DMS53 treated with DMSO at 0.1 percent for 48 hours (cell line): ENCODE data around the gene AKAP8L.
"Not testable (repeated sequence)": the region's sequence is repeated elsewhere in the genome, so short reads cannot be mapped to it uniquely, and the experiment has no call there.

ENCODE experiments used
- DNase-seq: peaks from one replicate; lab custom pipeline; 2025; ENCODE audit not compliant: unreplicated experiment; lab: John Stamatoyannopoulos, UW

The AKAP8L gene

DNA sequence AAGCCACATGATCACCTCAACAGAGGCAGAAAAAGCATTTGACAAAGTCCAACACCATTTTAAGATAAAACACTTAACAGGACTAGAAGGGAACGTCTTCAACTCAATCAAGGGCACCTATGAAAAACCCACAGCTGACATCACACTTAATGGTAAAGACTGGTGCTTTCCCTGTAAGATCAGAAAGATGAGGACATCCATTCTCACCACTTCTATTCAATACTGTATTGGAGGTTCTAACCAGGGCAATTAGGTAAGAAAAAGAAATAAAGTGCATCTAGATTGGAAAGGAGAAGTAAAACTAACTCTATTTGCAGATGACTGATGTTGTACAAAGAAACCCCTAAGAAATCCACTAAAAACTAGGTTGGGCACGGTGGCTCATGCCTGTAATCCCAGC, 28.0 kb downstream of the AKAP8L start:
- no peak for DNase-seq

DNA sequence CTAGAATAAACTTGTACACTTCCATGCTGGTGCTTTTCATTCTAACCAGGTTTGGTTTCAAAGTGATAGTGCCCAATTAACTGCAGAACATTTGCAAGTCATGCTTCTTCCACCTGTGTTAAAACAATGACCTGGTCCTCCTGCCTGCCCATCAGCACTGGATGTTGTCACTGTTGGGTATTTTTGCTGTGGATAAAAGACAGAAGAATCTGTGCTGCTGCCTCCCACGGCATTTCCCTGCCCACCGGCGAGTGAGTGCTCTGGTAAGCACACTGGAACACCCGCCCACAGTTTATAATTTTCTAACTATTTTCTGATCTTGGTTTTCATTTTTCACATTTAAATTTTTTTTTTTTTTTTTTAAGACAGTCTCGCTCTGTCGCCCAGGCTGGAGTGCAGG, 36.9 kb downstream of the AKAP8L start:
- DNase-seq: no peak

DNA sequence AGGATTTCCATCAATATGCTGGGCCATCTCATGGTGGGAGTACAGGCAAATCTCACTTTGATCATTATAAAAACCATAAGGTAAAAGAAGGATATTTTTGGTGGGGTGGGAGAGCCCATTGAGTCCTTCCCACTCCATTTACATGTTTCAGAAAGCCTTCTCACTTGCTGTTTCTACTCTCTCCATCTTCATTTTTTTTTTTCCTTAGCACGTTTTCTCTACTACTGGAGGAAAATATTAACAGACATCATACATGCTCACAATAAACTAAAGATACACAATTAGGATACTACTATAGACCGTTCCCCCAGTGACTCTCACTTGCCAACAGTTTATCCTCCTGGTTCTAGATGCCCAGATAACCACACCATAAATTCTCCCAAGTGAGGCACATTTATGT, 37.4 kb downstream of the AKAP8L start:
- DNase-seq: no peak

DNA sequence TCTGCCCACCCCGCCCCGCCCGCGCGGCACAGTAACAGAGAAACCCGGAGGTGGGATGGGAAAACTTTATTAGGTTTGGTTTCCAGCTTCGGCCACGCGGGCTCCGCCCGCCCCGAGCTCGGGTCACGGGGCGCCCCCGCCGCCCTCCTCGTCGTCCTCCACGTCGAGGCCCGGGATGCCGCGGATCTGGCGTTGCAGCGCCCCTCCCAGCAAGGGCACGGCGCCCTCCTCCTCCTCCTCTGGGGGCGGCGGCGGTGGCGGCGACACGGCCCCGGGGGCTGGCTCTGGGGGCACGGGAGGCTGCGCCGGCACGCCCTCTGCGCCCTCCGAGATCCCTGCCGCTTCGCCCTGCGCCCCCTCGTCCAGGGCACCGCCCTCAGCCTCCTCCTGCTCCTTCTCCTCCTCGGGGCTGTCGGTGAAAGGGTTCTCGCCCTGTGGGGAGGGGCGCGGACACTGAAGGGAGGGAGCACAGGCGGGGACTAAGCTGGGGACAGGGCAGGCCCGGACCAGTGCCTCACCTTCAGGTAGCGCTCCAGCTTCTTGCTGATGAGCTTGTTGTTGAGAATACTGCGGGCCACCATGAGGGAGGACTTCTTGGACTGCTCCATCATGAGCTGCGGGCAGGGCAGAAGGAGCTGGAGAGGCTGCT, 38.7 kb downstream of the AKAP8L start:
- peak; percentile 40 for DNase-seq

DNA sequence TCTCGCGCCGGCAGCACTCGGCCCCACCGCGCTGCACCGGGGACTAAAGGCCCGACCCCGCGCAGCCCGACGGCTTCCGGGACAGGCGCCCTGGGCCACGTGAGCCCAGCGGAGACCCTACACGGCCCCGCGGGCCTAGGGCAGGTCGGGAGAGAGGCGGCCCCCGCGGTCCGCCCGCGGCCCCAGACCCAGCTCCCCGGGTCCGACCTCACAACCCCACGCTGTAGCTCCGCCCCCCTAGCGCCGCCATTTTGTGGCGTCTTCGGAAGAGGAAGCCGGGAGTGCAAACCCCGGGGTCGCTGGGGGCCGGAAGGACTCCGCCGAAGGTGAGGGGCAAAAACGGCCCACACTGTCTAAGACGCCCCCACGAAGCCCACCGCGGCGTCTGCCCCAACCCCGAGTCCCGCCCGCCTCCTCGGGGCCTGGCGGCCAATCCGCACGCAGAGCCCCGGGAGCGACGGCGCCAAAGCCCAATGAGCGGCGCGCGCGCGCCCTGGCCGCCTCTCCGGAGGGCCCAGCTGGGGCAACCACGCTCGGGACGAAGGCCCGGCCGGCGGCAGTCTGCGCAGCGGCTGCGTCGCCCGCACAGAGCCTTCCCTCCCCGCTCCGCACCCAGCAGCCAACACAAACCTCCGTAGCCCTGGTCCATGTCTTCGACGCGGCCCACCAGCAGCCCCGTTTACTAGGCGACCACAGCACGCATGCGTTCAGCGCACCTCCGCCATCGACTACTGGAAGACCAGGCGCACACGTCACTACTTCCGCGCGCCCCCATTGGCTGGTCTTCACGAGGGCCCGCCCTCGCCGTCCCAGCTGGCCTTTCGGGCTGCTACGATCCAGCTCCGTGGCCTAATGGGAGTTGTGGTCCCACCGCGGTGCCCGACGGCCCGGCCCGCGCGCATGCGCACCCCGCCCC, 39.4 kb downstream of the AKAP8L start, which contains the start of gene AKAP8:
TSS of gene AKAP8 (minus strand) at position 705 of the 916 bp plus-strand sequence. CDS start at position 649, 56 bp downstream.
- DNase-seq: peak; percentile 85

DNA sequence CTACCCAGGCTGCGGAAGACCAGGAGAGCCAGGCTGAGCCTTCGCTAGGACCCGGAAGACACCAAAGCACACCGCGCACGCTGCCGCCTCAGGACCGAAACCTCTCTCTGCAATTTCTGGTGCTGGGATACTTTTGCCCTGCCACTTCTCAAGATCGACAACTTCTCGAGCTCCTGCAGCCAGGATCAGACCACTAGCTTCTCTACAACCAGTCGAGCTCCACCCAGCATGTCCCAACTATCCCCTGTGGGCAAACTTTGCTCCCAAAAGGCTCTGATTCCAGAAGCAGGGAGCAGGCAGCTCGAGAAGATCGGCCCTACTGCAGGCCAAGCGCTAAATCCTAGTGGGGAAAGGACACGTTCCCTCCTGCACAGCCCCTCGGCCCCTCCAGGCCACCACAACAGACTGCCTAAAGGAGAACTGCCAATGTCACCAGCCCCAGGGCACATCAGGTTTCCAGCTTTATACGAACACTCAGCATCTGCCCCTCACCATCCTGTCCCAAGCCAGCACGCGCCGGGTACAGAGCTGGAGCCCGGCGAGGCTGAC, 40.2 kb downstream of the AKAP8L start:
- peak; percentile 44 for DNase-seq

DNA sequence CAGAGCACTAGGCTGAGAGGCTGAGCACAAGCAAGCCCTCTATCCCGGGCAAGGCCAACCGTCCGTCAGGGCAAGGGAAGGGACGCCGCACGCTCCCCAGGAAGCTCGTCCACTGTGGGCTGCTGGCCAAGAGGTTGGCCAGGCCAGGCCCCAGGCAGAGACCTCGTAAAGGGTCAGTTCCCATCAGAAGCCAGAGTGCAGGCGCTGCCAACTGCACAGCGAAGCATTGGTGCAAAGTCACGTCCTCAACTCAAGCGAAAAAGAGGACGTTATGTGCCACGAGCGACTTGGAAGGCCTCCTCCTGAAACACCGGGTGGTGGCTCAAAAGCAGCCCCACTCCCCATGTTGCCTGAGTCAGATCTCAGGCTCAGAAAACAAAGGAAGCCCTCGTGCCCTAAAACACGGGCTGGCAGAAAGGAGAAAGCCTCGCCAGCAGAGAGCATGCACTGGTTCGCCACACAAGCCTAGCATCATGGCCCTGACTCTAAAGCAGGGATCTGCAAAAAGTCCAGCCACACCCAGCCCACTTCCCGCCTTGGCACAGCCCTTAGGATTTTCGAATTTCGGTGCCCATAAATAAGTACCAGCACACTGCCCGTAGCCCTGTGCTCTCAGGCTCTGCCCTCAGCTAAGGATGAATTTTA, 43.9 kb downstream of the AKAP8L start:
- DNase-seq: no peak

DNA sequence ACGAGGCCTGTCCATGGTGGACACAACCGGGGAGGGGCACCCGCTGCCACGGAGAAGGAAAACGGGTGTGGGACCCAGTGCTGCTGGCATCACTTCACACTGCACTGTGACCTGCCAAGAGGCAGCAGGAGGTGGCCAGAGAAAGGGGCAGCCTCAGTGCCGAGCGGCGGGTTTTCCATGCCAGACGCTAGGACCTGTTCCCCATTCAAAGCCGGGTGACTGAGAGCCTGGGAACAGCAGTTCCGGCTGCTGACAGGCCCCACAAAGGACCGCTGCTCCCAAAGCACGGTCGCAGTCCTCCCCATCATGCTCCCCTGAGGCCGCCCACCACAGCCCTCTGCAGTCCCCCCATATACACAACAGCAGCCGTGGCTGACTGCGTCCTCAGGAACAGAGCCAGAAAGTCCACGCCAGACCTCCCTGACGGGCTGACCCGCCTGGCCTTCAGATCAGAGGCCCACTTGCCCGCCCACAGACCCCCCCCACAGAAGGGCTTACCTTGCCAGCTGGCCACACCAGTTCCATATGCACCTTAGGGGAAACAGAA, 44.6 kb downstream of the AKAP8L start:
- no peak for DNase-seq

DNA sequence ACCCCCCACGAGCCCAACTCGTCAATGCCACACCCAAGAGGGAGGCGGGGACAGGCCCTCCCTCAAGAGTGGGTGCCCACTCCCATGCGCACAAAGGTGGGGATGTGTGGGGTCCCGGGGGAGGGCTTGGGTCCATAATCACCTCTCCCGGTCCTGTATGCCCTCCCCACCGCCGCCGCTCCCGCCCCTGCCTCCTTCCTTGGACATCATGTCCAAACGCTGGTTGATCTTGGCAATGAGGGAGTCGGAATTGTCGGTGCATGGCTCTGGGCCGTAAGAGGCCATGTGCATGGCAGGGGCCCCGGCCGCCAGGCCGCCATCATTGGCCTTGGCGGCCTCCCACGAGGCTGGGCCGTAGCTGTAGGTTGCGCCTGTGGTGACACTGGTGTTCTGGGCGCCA, 45.1 kb downstream of the AKAP8L start:
- no peak for DNase-seq

DNA sequence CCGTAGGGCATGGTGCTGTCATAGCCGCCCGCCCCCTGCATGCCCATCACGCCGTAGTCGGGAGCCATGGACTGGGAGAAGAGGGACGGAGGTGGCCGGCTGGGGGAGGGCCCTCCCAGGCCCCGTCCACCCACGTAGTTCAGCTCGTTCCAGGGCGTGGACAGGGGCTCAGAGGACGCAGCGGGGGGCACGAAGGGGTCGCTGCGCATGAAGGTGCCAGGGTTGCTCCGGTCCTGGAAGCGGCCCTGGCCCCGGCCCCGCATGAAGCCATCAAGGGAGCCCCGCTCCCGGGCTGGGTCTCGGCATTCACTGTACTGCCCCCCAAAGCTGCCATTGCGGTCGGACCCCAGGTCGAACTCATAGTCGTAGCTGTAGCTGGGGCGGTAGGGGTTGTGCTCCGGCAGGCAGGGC, 45.9 kb downstream of the AKAP8L start:
- no peak for DNase-seq

DNA sequence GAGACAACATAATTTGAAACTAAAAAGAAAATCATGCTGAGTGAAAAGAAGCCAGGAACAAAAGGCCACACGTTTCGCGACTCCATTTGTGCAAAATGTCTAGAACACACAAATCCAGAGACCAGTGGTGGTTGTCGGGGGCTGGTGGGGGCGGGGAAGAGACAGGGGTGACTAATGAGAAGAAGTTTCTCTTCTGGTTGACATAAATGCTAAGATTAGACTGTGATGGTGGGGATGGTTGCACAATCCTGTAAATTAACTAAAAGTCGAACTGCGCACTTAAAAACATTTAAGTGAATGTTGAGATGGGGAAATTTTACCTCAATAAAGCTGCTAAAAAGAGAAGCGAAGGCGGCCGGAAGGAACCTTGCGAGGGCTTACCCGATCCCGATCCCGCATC, 46.3 kb downstream of the AKAP8L start:
- DNase-seq: no peak

DNA sequence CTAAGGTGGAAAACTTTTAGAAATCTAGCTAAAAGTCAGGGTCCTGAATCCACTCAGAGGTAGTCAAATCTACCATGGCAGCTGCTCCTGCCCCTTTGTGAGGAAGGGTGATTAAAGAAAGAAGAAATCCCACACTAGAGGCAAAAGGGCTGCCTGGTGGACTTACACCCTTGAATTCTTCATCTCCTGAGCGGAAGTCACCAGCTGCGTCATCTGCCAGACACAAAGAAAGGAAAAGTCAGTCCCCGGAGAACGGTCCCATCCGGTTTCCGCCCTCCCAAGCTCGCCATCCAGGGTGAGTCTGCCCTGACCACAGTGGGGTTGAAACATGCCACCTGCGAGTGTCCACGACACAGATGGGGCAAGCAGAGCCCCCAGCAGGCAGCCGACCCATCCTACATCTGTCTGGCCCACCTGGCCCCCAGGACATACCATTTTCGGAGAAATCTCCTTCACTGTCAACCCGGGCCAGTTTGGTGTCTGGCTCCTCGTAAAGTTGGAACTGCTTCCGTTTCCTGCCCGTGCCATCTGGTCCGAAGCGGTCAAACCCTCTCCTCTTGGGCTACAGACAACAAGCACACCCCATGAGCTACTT, 46.9 kb downstream of the AKAP8L start:
- no peak for DNase-seq

DNA sequence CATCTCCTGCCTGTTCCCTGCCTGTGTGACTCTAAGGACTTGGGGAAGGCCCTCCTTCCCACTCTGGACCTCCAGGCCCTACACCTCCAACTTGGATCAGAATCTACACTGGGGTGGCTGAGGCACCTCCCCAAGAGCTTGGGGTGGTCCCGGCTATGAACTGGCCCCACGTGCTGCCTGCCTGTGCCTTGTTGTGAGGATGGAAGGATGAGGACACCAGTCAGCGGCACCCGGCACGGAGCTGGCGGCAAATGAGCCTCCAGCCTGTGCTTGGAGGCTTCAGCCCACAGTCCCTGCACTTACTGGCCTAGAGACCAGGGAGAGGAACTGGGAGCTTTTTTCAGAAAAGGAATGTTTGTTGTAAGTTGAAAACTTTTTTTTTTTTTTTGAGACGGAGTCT, 47.7 kb downstream of the AKAP8L start:
- DNase-seq: no peak

DNA sequence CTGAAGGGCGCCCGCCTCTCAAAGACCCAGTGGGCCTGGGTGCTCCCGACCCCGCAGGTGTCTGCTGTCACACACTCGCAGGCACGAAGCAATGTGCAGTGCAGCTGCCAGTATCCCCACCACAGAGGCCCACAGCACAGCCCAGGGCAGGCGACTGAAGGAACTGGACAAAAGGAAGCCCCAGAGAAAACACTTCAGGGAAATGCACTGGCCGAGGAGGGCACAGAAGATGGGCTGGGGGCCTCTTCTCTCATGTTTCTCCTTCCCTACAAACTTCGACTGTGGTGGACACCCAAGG, 49.2 kb downstream of the AKAP8L start:
- DNase-seq: no peak

DNA sequence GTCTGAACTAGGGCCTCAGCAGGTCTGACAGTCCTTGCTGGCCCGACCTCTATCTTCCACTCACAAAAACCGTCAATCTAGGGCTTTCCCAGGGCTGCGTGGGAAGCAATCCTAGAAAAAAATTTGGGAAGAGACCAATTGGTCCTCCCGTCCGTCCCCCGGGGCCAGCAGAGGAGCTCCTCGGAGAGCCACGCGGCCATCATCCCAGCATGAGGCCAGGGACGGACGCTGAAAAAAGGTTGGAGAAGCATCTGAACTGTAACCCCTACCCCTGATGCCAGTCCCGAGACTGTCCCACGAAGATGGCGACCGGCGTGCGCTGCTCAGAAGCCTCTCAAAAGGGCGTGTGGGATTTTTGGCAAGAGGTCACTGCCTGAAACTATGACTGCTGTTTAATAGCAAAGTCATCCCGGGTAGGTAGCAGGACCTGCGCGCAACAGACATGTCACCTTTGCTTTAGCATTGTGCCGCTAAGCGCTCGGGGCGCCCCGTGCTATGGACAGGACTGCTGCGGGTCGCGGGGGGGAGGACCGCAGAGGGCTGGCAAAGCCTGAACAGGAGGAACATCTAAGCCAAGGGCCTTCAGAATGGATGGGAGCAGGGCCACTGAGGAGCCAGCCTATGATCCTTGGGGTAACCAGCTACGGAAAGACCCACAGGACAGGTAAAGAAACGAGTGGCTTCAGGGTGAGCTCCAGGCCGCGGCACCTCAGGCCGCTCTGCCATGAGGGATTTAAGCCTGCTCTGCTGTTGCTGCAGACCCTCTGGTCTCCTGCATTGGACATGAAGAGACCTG, 49.8 kb downstream of the AKAP8L start:
- DNase-seq: no peak

DNA sequence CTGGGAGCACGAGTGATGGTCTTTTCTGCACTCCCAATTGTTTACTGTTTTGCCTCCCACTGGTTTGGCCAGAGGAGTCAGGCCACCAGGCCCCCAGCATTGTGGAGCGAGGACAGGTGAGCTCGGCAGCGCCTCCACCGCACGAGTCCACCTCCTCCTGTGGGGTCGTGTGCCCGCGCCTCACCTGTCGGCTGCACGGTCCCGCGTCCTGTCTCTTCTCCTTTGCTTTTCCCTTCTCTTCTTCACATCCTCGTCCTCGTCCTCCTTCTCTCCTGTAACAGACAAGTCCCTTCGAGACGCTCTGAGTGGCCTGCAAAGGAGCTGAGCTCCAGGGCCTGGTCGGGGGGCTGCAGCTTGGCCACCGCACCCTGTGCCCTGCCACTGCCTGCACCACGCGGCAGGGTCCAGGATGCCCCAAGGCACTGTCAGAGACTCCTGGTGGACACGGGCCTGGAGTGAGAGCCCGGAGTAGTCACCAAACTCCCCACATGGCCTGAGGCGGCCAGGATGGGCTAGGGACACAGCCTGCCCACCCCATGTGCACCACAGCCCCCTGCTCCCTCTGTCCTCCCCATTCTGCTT, 50.6 kb downstream of the AKAP8L start:
- DNase-seq: no peak

DNA sequence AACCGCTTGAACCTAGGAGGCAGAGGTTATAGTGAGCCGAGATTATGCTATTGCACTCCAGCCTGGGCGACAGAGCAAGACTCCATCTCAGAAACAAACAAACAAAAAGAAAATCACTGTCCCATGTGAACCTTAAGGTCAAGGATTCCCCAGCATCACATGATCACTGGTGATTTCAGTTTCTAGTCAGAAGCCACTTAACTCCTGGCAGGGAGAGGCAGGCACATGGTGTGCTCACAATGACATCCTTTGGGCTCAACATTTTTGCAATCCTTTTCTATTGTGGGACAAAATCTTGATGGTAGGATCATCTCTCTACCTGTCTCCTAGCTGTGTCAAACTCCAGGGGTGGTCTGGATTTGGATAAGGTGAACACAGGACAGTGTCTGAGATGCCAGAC, 51.3 kb downstream of the AKAP8L start:
- no peak for DNase-seq

DNA sequence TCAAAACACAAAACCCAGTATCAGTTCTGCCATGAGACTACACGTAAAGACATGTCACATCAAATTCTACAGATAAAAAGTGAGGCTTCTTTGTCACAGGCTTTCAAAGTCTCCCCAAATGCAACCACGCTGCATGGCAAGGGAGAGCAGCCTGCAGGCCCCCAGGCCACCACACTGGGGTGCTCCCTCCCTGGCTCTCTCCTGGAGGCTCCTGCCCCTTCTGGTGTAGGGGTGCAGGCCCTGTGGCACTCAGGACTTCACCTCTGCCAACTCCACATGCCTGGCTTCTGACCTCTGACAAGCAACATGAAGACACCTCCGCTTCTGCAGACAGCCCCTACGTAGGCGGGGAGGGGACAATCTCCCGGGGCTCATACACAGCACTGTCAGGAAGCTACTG, 53.5 kb downstream of the AKAP8L start:
- no peak for DNase-seq

DNA sequence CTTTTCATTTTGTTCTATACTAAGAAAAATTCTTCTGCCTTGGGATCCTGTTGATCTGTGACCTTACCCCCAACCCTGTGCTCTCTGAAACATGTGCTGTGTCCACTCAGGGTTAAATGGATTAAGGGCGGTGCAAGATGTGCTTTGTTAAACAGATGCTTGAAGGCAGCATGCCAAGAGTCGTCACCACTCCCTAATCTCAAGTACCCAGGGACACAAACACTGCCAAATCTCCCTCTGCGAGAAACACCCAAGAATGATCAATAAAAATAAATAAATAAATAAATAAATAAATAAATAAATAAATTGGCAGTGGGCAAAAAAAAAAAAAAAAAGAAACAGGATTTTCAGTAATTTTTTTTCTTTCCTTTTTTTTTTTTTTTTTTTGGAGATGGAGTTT, 55.0 kb downstream of the AKAP8L start:
- DNase-seq: not testable (repeated sequence)

DNA sequence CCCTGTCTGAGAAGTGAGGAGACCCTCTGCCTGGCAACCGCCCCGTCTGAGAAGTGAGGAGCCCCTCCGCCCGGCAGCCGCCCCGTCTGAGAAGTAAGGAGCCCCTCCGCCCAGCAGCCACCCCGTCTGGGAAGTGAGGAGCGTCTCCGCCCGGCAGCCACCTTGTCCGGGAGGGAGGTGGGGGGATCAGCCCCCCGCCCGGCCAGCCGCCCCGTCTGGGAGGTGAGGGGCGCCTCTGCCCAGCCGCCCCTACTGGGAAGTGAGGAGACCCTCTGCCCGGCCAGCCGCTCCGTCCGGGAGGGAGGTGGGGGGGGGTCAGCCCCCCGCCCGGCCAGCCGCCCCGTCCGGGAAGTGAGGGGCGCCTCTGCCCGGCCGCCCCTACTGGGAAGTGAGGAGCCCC, 55.7 kb downstream of the AKAP8L start:
- DNase-seq: not testable (repeated sequence)
